Activated T-cell treated with anti-CD3 and anti-CD28 coated beads for 24 hours (primary cell): ENCODE results near the gene GATAD2B.
"Not testable (repeated sequence)": the region's sequence is repeated elsewhere in the genome, so short reads cannot be mapped to it uniquely, and the experiment has no call there.

Experiments used
- DNase-seq: peaks from one replicate; pipeline ENCODE4 v3.0.0-alpha.2; 2020; ENCODE audit warnings: low read depth

Gene GATAD2B

GRCh38 chr1:153886127-153886526, 36.6 kb downstream of the GATAD2B start:
- no peak for DNase-seq

DNA sequence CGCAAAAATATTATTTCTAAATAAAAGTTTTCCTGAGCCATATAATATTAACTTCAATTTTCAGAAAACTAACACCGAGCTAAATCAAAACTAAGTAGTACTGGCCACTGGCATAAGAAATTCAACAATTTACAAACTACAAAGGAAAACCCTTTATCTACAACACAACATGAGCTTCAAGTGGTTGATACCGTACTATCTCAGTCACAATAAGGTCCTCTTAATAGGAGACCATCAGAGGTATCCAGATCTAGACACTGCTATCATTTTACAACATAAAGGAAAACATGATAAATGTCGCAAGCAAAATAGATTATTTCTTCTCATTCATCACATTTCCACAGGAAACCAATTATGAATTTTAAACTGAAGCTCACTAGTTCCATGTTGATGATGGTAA, 39.5 kb downstream of the GATAD2B start:
- DNase-seq, result no peak

DNA sequence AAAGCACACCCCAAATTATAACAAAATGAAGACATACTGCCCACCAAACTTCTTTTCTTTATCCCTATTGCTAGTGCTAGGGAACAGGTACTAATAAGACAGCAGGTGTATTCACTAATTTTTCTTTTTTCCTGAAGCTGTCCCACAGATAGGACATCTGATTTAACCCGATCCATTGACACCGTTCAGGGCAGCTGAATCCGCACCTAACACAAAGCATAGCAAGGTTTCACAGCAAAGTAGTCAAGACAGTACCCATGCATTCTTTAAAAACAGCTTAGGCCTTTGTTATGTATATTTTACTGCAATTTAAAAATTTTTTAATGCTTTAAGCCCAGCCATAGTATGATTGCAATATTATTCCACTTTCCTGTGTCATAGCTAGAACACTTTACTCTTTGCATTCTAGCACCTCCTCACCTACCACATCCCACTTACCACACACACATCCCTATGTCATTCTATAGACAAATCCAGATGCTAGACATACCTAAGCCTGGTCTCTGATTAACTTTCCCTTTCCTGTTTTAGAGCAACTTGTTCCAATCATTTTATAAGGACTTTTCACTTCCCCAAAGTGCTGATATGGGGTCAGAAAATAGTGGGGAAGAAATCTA, 40.4 kb downstream of the GATAD2B start:
- DNase-seq, result no peak

DNA sequence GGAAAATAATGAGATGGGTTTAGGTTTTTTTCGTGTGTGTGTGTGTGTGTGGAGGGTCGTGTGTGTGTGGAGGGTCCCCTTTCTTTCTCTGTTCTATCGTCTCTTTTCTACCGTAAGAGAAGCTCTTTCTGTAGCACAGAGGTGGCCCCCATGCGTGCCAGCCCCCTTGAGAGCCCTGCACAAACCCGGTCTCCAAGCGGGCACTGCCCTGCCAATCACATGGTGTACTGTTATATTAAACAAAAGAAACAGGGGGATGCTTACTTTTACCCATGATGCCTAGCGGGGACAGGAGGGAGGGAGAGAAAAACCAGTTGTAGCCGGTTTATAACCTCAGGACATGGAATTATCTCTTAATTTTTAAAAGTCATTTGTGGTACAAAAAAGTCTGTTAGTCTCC, 41.0 kb downstream of the GATAD2B start:
- DNase-seq, result no peak

DNA sequence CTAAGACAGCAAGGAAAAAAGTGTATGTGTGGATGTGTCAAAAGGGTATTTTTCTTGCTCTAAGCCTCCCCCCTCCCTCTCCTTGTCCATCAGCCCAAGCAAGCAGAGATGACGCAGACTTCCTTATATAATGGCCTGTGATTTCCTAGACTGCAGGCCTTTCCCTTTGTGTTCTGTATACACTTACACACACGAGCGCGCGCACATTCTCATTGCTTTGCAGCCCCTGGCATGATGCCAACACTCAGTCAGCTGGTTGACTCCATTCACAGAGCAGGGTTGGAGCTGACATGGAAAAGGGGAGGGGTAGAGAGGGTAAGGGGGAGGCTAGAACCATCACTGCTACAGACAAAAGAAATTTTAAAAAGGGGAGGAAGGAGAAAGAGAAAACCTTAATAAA, 41.8 kb downstream of the GATAD2B start:
- peak; percentile 2 for DNase-seq

GRCh38 chr1:153880024-153880423, 42.7 kb downstream of the GATAD2B start:
- DNase-seq, result no peak

- DNase-seq, result no peak
These were observed 45.7 kb downstream of the GATAD2B start for GRCh38 chr1:153877112-153877511.

GRCh38 chr1:153872934-153873333, 49.8 kb downstream of the GATAD2B start:
- no peak for DNase-seq

GRCh38 chr1:153872331-153872730, 50.4 kb downstream of the GATAD2B start:
- no peak for DNase-seq

- DNase-seq, result no peak
These were observed 53.3 kb downstream of the GATAD2B start for GRCh38 chr1:153869486-153869885.

GRCh38 chr1:153866045-153866850, 56.5 kb downstream of the GATAD2B start:
- DNase-seq, result no peak

DNA sequence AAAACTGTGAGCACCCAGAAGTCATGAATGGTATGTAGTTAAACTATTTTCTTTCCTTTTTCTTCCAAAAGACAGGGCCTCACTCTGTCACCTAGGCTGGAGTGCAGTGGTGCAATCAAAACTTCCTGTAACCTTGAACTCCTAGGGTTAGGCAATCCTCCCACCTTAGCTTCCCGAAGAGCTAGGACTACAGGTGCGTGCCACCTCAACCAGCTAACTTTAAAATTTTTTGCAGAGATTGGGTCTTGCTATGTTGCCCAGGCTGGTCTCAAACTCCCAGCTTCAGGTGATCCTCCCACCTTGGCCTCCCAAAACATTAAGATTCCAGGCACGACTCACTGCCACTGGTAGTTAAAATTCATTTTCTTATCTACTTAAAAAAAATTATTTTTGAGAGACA, 62.5 kb downstream of the GATAD2B start:
- no peak for DNase-seq

DNA sequence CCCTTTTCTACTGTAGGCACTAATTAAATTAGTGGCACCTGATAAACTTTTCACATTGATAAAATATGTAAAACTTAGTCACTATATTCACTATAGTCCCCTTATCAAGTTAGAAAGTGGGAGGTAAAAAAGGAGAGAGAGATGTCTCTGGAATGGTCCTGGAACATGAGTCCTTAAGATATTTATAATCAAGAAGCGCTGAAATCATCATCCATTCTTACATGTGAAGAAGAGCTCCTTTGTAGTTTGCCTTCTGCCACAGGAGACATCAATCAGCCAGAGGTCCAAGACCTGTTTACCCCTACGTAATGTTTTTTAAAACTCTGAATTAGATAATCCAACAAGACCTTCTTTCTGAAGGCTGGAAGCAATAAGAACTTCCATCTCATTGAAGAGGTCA, 65.3 kb downstream of the GATAD2B start:
- DNase-seq, result no peak

- DNase-seq, result no peak
These were observed 66.0 kb downstream of the GATAD2B start for GRCh38 chr1:153856763-153857162.

GRCh38 chr1:153852170-153852569, 70.6 kb downstream of the GATAD2B start:
- DNase-seq, result no peak

DNA sequence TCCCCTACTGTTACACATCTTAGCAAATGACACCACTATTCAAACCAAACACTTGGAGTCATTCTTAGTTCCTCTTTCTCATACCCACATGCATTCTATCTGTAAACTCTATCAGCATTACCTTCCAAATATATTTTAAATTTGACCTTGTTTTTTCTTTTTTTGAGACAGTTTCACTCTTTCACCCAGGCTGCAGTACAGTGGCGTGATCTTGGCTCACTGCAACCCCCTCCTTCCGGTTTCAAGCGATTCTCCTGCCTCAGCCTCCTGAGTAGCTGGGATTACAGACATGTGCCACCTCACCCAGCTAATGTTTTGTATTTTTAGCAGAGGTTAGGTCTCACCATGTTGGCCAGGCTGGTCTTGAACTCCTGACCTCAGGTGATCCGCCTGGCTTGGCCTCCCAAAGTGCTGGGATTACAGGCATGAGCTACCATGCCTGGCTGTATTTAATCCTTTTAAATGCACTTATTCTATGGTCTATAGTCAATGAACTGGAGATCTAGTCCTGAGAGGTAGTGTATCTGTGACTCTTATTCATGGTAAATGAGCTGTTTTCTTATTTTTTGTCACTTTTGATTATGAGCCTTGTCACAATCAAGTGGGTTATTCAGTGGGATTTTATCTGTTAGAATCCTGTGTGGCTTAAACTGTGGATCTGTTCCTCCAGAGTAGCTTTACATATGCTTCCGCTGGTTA, 73.1 kb downstream of the GATAD2B start:
- DNase-seq, result peak; percentile 8

- DNase-seq, result no peak
These were observed 74.0 kb downstream of the GATAD2B start for GRCh38 chr1:153848805-153849204.

DNA sequence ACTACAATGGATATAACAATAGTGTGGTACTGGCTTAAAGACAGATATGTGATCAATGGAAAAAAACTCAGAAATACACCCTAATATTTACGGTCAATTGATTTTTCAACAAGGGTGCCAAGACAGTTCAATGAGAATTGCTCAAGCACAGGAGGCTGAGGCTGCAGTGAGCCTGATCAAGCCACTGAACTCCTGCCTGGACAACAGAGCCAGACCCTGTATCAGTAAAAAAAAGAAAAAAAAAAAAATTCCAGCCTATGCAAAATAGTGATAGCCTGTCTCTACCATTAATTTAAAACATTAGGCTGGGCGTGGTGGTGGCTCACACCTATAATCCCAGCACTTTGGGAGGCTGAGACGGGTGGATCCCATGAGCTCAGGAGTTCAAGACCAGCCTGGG, 77.6 kb downstream of the GATAD2B start:
- DNase-seq, result no peak

DNA sequence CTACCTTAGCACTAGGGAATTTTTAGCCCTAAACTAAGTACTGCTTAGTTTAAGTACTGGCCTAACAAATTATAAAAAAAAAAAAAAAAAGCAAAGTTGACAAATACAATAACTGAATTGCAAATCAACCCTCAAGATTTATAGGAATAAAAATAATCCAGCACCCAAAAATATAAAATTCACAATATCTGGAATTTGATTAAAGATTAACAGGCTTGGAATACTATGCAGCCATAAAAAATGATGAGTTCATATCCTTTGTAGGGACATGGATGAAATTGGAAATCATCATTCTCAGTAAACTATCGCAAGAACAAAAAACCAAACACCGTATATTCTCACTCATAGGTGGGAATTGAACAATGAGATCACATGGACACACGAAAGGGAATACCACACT, 78.4 kb downstream of the GATAD2B start:
- not testable (repeated sequence) for DNase-seq

GRCh38 chr1:153842006-153842471, 80.7 kb downstream of the GATAD2B start:
- DNase-seq, result no peak

GRCh38 chr1:153841463-153841994, 81.2 kb downstream of the GATAD2B start:
- DNase-seq, result no peak

DNA sequence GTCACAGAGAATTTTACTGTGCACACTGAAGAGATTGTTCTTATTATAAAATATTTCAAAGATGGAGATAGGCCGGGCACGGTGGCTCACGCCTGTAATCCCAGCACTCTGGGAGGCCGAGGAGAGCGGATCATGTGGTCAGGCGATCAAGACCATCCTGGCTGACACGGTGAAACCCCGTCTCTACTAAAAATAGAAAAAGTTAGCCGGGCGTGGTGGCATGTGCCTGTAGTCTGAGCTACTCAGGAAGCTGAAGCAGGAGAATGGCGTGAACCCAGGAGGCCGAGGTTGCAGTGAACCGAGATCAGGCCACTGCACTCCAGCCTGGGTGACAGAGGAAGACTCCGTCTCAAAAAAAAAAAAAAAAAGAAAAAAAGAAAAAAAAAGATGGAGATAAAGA, 82.0 kb downstream of the GATAD2B start:
- DNase-seq, result not testable (repeated sequence)

GRCh38 chr1:153833968-153834367, 88.8 kb downstream of the GATAD2B start:
- DNase-seq, result not testable (repeated sequence)
